HG02588 (cell line): Measurements from ENCODE around the gene PUM1.
"Not testable (repeated sequence)": the region's sequence is repeated elsewhere in the genome, so short reads cannot be mapped to it uniquely, and the experiment has no call there.

ENCODE experiments used
- ATAC-seq: cut with Tn5 transposase; IDR thresholded peaks from one replicate; pipeline ENCODE4 v1.9.1; 2021; ENCODE audit warnings: mild to moderate bottlenecking, moderate library complexity; ENCODE audit not compliant: unreplicated experiment

The PUM1 gene

DNA sequence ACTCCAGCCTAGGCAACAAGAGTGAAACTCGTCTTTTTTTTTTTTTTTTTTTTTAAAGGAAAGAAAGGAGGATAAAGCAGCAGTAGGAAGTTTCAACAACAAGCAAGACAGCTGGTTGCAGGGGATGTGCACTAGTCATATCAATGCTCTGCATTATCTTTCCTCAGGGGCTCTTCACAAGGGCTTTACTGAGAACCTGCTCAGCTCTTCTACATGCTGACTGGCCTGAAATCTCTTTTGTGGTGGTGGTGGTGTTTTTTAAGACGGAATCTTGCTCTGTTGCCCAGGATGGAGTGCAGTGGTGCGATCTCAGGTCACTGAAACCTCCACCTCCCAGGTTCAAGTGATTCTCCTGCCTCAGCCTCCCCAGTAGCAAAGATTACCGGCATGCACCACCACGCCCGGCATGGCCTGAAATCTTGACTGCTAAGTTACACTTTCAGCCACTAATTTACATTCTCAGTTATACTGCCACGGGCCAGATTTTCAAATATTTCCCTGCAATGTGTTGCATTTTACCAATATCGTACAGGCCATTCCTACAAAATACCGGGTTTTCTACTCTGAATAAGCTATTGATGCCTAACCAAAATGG lies 68.0 kb downstream of the PUM1 start:
- ATAC-seq = no peak

DNA sequence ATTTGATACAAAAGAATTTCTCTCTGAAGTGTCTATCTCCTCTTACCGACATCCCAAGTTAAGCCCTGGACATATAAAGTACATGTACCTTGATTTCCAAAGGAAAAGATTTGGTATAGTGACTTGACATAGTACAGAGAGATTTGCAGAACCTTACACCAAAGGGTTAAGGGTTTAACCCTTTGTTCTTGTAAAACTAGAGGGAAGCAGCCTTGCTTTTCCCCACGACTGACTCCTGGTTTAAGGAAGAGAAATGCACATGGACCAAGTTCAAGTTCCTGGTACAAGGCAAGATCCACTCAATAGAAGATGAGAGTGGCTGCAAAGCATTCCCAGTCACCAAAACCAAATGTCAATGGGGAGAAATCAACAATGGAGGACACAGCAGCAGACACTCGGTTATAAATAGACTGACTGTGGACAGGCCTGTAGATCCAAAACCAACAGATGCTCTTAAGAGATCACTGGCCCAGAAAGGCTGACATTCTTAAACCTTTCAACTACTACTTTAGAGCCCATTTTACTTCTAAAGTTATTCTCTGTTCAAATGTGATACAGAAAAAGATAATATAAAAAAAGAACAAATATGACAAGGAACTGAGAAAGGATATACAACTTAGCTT lies 69.4 kb downstream of the PUM1 start:
- ATAC-seq = no peak

DNA sequence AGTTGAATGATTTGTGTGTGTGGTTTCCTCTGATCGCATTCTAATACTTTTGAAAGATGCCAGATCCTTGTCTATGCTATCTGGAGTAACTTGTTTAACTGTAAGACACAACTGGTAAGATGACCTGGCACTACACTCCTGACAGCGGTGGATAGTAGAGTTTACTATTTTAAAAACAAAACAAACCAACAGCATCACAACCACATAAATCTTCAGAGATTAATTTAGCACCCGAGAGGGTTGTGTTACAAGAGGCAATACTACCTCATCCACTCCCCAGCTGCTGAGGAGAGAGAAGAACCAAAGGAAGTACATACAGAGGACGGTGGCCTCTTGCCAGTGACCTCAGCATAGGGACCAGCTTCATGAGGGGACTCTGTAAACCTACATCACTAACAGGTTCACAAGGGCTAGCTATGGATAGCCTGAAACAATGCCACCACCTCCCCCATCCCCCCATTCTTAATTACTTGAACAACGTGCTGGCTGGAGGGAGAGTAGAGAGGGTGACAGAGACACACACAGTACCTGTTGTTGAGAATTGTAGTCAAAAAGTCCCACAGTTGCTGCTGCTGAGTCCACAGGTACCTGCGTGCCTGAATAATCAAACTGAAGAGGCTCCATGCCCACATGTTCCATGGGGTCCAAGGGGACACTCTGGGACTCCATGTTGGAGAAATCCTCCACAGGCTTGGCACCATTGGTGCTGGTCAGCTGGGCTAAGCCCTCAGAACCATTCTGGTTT lies 73.5 kb downstream of the PUM1 start:
- ATAC-seq = no peak

DNA sequence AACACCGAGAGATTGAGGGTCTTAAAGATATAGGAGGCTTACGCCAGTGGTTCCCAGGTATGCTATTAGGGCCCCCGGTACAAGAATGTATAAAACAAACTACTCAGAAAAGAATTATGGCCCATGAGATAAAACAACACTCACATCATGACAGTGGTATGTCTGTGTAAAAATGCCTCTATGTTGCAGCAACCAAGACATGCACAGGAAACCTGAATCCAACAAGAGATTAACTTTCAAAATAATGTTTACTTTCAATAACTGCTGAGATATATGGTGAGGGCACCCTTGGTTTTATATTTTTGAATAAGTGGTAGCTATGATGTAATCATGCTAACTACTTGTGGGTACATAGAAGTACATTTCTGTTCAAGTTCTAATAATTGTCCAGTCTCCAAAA lies 74.9 kb downstream of the PUM1 start:
- ATAC-seq = no peak

DNA sequence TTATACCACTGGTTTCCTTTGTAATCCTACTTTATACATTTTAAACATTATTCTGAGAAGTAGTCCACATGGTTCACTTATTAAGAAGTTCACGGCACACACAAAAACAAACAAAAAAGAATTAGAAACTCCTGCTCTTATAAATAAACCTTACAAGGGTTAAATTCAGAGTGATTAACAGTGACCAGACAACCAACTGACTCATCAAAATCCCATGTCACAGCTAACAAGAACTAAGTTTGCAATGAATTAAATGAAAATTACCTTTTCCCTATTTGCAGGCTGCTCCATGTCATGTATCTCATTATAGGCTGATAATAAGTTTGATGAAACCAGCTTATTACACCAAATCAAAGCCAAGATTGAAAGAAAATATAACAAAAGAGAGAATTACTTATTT lies 77.5 kb downstream of the PUM1 start:
- no peak for ATAC-seq

DNA sequence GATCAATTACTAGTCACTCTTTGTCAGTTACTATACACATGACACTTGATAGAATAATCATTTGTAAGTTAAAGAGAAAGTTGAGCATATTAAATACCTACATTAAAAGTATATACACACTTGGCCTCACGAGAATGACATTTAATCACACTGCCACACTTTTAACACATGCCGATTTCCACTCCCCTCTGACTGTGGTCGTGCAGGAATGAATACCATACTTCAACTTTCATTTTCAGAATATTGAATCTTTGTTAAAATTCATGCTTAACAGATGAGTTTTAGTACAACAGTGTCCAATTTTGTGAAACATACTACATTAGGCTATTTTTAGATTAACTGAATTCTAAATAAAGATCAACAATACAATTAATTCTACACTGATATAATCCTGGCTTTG lies 78.8 kb downstream of the PUM1 start:
- no peak for ATAC-seq

DNA sequence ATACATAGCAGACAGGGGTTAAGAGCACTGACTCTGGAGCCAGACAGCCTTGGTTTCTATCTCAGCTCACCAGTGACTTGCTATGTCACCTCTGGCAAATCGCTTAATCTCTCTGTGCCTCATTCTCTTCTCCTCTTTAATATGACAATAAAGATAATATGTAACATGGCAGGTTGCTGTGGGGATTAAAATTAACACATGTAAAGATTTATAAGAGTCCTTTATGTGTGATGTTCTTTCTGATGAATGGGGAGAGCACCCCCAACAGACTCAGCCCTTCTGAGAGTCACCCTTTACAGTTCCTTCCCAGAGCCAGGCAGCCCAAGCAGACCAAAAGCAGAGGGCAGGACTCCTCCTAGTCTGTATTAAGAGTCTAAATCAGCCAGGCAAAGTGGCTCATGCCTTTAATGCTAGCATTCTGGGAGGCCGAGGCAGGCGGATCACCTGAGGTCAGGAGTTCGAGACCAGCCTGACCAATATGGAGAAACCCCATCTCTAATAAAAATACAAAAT lies 80.5 kb downstream of the PUM1 start:
- ATAC-seq = no peak

DNA sequence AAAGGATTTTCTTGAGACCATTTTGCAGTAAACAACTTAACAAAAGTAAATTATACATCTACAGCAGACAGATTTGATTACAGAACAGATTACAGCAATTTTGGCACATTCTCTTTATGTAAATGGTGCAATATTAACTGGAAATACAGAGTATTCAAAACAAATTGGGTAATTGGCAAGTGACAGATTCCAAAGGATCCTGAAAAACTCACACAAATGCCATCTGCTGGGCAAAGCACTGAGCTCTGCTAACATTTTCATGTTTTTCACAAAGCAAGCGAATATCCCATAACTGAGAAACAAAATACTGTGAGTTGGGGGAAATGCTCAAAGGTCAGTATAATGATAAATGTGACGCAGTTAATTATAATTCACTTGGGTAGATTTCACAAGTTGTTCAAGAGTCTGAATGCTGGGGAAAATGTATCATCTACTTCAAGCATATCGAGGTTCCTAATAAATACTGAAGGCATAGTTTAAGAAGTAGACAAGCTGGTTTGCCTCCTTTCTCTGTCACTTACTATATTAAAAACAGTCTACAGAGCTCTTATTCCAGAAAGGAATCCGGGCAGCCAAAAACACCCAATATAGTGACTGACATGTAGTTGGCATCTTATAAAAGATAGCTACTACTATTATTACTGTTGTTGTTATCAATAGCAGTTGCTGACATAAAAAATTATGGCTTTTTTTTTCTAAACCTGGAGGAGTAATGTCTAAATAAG lies 81.2 kb downstream of the PUM1 start:
- ATAC-seq = no peak

DNA sequence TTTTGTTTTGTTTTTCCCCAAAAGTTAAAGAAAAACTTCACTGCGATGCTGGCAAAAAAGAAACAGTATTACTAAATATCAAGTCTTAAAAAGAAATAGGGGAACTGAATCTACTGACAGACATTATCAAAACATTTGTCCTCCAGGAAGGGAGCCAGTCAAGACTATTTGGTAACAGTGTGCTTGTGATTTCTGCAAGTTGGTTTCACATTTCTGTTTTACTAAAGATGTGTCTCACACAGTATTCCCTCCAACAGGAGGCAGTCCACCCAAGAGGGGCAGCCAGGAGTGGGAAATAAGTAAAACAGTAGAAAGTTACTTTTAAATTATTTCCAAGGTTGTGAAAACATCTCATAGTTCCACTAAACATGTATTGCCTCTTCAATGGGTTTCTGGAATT lies 82.6 kb downstream of the PUM1 start:
- no peak for ATAC-seq

DNA sequence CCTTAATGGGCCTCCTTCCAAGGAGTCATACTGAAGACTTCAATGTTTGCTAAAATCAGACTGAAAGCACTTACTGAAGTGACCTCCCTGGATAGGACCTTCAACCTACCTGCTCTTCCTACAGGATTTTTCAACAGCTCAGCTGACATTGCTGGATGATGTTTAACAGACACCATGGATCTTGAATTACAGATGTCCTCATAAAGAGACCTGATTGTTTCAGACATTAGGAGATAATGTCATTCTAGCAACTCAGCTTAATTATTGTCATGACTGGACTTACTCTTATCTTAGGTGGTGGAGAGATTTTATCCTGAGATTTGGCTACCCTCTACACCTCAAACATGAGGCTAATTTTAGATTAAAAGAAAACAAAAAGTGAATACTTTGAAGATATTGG lies 83.1 kb downstream of the PUM1 start:
- ATAC-seq = no peak

DNA sequence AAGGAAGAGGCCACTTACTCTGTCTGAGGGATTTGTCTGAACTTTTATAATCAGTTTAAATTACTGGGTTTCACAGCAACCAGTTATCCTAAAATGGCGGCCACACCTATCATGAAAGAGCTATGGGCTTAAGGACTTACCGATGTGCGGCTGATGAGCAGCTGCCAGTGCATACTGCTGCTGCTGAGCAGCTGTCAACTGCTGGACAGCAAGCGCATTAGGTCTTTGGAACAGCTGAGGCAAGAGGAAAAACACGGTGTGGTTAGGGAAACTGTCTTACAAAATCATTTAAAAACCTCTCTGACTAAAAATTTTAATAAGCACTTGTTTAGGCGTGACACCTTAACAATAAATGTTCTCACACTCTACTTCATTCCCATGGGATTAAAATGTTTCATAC lies 84.3 kb downstream of the PUM1 start:
- ATAC-seq = no peak

DNA sequence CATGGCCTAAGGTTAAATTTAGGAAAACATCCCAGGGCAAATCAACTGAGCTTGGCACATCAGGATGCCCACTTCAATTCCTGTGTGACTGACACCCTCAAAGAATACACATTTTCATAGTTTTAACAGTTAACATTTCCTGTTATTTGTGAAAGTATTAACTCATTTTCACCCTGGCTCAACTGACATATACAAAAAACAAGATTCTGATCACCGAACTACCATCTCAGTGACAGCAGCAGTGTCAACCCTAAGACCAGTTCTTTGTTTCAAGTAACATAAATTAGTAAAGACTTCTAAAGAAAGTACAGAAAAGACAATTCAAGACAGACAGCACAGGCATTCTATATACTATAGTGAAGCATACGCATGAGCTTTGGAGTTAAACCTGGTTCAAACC lies 88.0 kb downstream of the PUM1 start:
- no peak for ATAC-seq

DNA sequence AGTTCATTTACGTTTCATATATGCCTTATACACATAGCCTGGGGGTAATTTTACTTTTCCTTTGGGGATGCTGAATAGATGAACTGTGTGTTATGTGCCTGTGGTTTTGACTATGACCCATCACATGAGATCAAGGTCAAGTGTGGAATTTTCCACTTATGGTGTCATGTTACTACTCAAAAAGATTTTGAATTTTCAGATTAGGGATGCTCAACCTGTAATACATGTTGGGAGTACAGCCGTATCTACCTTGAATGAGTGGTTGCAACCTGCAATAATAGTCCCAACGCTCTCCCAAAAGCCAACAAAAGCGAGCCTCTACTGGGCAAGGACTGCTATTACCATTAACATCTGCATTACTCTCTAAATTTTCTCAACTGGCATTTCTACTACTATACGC lies 88.4 kb downstream of the PUM1 start:
- ATAC-seq = no peak

DNA sequence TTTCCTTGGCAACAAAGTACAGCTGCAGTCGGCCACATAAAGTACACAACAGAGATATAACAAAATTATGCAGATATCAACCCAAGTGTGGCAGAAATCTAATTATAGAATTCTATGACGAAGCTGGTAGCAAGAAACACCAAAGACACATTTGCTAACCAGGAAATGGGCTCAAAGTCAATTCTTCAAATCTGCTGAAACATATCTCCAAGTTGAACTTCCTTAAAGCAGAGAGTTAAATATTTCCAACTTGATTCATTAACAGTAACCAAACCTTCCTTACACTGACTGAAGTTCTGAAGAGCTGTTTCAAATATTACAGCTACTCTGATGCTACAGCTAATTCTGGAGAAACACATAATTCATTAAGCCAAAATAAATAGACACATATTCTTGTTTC lies 89.4 kb downstream of the PUM1 start:
- ATAC-seq = no peak

DNA sequence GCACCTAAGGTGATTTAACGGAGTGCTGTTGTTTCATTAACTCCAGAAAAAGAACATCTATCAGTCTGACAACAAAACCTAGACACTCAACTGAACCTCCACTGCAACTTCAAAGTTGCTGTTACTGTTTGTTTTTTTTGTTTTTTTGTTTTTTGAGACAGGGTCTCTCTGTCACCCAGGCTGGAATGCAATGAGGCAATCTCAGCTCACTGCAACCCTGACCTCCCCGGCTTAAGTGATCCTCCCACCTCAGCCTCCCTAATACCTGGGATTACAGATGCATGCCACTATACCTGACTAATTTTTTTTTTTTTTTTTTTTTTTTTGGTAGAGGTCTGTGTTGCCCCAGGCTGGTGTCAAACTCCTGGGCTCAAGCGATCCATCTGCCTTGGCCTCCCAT lies 90.3 kb downstream of the PUM1 start:
- ATAC-seq = no peak

DNA sequence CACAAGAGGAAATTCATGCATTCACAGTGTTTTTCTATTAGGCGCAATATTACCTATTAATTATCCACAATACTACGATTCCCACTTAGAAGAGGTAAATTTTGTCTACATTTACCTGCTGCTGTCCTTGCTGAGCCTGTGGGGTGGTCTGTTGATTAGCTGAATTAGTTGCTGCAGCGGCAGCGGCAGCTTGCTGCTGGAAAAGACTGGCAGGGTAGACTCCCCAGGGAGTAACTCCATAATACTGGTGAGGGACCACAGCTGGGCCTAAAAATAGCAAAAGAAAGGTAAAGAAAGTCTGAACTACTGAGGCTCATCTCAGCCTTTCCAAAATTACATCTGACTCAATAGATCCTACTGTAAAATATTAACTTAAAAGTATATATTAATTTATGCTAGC lies 91.0 kb downstream of the PUM1 start:
- no peak for ATAC-seq

DNA sequence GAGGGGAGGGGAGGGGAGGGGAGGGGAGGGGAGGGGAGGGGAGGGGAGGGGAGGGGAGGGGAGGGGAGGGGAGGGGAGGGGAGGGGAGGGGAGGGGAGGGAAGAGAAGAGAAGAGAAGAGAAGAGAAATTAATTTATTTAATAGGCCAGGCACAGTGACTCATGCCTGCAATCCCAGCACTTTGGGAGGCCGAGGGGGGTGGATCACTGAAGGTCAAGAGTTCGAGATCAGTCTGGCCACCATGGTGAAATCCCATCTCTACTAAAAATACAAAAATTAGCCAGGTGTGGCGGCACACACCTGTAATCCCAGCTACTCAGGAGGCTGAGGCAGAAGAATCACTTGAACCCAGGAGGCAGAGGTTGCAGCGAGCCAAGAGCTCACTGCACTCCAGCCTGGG lies 93.2 kb downstream of the PUM1 start:
- not testable (repeated sequence) for ATAC-seq

DNA sequence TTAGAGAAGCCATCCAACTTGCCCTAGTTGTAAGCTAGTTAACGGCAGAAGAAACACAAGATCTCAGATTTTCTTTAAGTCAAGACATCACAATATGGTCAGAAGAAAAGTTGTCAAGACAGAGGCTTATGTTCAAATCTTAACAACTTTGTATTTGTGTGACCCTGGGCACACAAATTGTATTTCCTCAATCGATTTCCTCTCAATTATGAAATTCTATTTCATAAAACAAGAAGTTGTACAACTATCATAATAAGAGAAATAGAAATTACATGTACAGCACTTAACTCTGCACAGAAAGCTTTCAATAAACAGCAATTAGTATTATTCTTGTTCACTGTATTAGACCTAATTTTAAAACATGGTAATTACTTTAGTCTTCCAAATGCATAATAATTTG lies 94.0 kb downstream of the PUM1 start:
- no peak for ATAC-seq

DNA sequence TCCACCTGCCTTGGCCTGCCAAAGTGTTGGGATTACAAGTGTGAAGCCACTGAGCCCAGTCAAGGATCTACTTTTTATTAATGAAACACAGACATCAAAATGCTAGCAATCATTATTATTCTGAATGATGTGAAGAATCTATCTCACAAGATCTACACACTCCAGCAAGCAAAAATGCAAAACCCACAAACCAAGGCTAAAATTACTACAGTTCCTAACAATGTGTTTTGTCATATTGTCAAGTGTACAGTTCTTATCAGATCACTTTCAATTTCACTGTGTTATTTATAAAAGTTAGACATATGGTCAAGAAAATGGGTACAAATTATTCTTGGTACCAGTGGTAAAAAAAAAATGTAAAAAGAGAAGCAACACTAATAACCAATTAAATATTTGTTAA lies 95.6 kb downstream of the PUM1 start:
- ATAC-seq = no peak

DNA sequence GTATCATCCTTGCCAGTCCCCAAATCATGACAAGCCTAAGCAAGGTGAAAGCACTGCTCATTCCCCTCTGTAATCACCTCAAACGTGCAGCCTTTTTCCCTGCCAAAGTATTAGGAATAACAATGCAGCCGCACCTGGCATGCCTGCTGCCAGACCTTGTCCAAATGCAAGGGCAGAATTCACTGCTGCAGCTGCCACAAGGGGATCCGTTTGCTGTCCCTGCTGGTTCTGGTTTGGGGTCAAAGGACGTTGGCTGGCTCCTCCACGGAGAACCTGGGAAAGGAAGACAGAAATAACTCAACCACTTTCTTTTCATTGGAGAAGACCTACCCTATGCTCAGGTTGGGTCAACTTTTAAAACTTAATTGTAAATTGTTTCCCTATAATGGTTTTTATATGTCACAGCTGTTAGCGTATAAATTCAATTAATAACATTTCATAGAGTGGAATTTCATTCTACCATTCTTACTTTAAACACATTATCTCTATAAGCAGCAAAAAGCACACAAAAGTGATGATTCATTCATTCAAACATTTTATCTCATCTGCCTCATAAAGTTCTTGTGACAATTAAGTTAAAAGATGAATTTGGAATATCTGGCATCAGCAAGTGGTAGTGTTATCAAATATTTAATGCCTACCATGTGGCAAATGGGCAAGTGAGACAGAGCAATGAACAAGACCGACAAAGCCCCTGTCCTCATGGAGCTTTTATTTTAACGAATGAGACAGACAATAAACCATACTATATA lies 97.1 kb downstream of the PUM1 start:
- ATAC-seq = no peak
